ENCODE data around the gene ERCC6L.
A peak's percentile ranks its signal among the peaks of the same experiment; 100 is the strongest.

The ERCC6L gene

DNA sequence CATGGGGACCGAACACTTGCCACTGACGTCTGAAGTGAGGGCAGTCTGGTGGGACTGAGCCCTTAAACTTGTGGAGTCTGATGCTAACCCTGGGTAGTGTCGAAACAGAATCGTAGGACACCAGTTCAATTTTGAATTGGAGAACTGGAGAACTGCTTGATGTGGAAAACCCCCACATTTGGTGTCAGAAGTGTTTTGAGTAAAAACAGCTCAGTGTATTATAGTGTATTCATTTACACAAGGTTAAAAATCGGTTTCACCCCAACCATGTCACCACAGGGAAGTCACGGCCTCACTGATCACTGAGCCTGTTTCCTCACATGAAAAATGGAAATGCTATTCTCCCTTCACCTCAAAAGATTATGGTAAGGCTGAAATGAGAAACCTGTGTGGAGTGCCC is 35.4 kb downstream of the ERCC6L start:
- DNase-seq (ENCODE audit: low read depth): no peak

DNA sequence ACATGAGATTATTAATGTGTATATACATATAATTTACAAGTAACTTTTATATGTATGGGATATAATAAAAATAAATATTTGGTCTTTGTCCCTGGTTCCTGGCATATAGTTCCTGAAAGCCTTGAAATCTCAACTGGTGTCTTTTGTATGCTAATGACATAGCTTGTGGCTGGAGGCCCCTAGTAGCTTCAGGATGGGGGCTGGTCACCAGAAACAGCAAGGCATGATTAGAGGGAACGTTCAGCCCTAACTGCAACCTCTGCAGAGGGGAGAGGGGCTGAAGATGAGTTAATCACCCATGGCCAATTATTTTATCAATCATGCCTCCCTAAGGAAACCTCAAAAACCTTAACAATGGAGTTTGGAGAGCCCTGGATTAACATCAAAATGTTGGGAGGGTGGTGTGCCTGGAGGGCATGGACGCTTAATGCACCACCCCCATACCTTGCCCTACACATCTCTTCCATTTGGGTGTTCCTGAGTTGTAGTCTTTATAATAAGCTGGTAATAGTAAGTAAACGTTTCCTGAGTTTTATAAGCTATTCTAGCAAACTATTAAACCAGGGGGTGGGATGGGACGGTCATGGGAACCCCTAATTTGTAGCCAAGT is 35.9 kb downstream of the ERCC6L start:
- H3K4me3 ChIP-seq (ENCODE audit: control insufficient read depth, low read depth, low read length): no peak overlapping the region
- TF ChIP-seq, protein P1, sequence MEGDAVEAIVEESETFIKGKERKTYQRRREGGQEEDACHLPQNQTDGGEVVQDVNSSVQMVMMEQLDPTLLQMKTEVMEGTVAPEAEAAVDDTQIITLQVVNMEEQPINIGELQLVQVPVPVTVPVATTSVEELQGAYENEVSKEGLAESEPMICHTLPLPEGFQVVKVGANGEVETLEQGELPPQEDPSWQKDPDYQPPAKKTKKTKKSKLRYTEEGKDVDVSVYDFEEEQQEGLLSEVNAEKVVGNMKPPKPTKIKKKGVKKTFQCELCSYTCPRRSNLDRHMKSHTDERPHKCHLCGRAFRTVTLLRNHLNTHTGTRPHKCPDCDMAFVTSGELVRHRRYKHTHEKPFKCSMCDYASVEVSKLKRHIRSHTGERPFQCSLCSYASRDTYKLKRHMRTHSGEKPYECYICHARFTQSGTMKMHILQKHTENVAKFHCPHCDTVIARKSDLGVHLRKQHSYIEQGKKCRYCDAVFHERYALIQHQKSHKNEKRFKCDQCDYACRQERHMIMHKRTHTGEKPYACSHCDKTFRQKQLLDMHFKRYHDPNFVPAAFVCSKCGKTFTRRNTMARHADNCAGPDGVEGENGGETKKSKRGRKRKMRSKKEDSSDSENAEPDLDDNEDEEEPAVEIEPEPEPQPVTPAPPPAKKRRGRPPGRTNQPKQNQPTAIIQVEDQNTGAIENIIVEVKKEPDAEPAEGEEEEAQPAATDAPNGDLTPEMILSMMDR (conservative IDR thresholded peaks at IDR 0.05; ENCODE audit: control insufficient read depth, insufficient read depth, low read depth, low read length): no peak
- no peak for DNase-seq (ENCODE audit: low read depth)

More for the DNA sequence above, 35.4 kb downstream of the ERCC6L start:
- H3K4me3 ChIP-seq (ENCODE audit: control insufficient read depth, low read depth, low read length): no peak overlapping the region
- TF ChIP-seq, protein P1 (conservative IDR thresholded peaks at IDR 0.05; ENCODE audit: control insufficient read depth, insufficient read depth, low read depth, low read length): no peak

DNA sequence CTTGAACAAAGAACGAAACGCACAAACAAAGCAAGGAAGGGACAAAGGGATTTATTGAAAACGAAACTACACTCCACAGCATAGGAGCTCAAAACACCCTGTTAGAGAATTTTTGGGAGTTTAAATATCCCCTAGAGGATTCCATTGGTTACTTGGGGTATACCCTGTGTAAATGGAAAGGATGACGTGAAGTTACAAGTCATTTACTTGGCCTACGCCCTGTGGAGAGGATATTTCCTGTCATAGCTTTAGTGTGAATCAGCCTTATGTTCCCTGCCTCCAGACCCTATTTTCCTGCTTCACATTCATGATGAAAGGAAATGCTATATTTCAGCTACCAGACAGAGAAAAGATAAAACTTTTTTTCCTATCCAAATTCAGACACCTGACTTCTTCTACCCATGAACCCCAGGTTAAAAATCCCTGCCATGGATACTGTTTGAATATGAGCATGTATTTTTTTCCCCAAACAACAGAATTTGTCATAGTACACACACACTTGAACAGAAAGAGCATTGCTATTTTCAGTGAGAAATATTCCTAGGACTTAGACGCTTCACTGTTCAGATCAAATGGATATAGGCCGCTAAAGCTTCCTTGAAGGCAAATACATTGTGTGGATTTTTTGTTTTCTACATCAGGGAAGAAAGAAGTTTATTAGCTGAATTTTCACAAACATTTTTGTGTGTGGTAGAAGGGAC is 36.8 kb downstream of the ERCC6L start:
- TF ChIP-seq, protein P1 (conservative IDR thresholded peaks at IDR 0.05; ENCODE audit: control insufficient read depth, insufficient read depth, low read depth, low read length): no peak
- DNase-seq (ENCODE audit: low read depth): peak; percentile 80
- no peak overlapping the region for H3K4me3 ChIP-seq (ENCODE audit: control insufficient read depth, low read depth, low read length)

DNA sequence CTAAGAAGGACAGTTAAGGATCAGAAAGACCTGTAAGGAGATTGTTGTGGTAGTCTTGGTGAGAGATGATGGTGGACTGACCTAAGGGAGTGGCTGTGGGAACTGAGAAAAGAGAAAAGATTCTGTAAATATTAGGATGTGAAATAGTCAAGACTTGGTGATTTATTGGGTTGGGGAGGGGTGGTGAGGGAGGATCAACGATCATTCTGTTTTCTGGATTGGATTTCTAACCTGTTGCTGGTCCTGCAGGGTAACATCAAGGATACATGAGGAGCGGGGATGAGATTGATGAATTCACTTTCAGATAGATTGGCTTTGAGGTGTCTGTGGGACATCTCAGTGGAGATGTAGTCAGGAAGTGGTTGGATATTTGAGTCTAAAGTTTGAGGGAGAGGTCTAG is 55.9 kb downstream of the ERCC6L start:
- no peak for DNase-seq (ENCODE audit: low read depth)
- TF ChIP-seq, protein P1 (conservative IDR thresholded peaks at IDR 0.05; ENCODE audit: control insufficient read depth, insufficient read depth, low read depth, low read length): no peak
- no peak overlapping the region for H3K4me3 ChIP-seq (ENCODE audit: control insufficient read depth, low read depth, low read length)

DNA sequence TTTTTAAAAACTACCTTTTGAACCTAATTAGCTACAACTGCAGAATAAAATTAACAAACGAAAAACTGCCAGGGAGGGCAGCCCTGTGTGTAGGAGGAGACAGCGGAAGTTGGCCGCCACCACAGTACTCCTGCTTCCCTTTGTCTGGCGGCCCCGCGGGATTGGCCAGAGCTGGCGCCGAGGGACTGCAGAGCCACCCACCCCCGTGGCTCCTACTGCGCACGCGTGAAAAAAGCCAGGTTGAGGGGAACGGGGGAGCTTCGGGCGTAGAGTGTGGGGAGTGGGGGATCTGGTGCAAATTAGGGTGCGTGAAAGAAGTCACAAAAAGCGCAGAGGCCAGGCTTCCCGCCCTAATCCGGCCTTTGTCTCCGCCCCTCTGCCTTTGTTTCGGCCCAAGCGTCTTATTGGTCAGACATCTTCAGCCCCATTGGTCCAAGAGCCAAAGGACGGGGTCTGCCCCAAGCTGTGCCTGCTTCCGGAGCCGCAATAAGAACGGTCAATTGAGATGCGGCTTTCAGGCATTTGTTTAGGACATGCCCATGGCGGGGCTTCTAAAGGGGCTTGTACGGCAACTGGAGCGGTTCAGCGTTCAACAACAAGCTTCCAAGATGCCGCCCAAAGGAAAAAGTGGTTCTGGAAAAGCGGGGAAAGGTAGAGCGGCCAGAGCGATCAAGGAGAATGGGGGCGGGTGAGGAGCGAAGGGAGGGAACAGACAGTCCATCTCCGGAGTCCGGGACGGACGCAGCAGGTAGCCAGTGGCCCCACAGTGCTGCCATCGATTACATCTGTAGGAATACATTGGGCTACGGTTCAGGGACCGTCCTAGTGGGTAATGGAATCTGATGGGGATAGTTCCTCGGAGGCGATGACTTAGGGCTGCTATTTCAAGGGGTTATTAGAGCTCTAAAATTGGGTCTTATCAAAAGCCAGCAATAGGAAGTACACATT is 57.4 kb downstream of the ERCC6L start, which contains the start of gene PIN4:
TSS of gene PIN4 (plus strand) at position 580 of the 948 bp plus-strand sequence. CDS start at position 609, 29 bp downstream.
- TF ChIP-seq, protein P1 (conservative IDR thresholded peaks at IDR 0.05; ENCODE audit: control insufficient read depth, insufficient read depth, low read depth, low read length): no peak
- peak; percentile 96 for DNase-seq (ENCODE audit: low read depth)
- peak within 1 kb of the TSS; percentile 89 for H3K4me3 ChIP-seq (ENCODE audit: control insufficient read depth, low read depth, low read length)

DNA sequence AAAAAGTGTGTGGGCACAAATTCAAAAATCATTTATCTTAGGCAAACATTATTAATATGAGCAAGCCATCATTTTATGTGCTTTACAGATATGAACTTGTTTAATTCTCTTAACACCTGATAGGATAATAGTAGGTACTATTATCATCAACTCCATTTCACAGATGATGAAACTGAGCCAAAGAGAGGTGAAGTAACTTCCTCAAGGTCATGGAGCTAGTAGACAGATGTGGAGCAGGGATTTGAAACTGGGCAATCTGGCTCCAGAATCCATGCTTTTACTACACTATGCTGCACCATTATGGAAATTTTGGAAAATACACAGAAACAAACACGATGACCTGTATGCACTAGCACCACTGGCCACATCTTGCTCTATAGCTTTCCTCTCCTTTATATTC is 58.3 kb downstream of the ERCC6L start:
- DNase-seq (ENCODE audit: low read depth): no peak
- TF ChIP-seq, protein P1 (conservative IDR thresholded peaks at IDR 0.05; ENCODE audit: control insufficient read depth, insufficient read depth, low read depth, low read length): no peak
- no peak overlapping the region for H3K4me3 ChIP-seq (ENCODE audit: control insufficient read depth, low read depth, low read length)

All from fibroblast of mammary gland (primary cell).